ENCODE results near the gene ATP11A. TPM values are rescaled to one million over a fixed set of nuclear protein-coding genes. Genes with fewer than 3 reads are reported as not detected.
A peak's percentile ranks its signal among the peaks of the same experiment; 100 is the strongest.

ATP11A gene
- total RNA-seq, 1 donor from 2014 or later: 114 TPM

GRCh38 chr13:112802802-112803195, 113.0 kb downstream of the ATP11A start:
- peaks cover 9% of the 10 kb centered on the region for H3K4me1 Mint-ChIP-seq
- no peak overlapping the region for H3K4me3 Mint-ChIP-seq
- no peaks in the 10 kb centered on the region for H3K27me3 Mint-ChIP-seq (ENCODE audit: low read depth)
- peaks cover 32% of the 10 kb centered on the region for H3K9me3 Mint-ChIP-seq
- TF ChIP-seq CTCF (IDR thresholded peaks at IDR 0.05; ENCODE audit: unreplicated experiment): no peak
- DNase-seq (ENCODE audit: low spot score in 2 of 2, unreplicated experiment in 2 of 2): no peak
- peaks cover 32% of the 10 kb centered on the region for H3K36me3 Mint-ChIP-seq
- H3K27ac Mint-ChIP-seq: no peak overlapping the region

GRCh38 chr13:112803422-112803821, 113.6 kb downstream of the ATP11A start:
- Mint-ChIP-seq H3K4me1 (peaks cover 9% of the 10 kb centered on the region), H3K9me3 (peaks cover 26% of the 10 kb centered on the region), H3K27me3 (ENCODE audit: low read depth) (no peaks in the 10 kb centered on the region), H3K27ac (peak overlapping the region; percentile 47), H3K36me3 (peaks cover 26% of the 10 kb centered on the region), H3K4me3 (no peak overlapping the region)
- DNase-seq (ENCODE audit: low spot score in 2 of 2, unreplicated experiment in 2 of 2): no peak
- TF ChIP-seq CTCF (IDR thresholded peaks at IDR 0.05; ENCODE audit: unreplicated experiment): no peak

- no peak for TF ChIP-seq CTCF (IDR thresholded peaks at IDR 0.05; ENCODE audit: unreplicated experiment)
- Mint-ChIP-seq H3K4me3 (no peak overlapping the region), H3K27ac (peak overlapping the region; percentile 73), H3K4me1 (peaks cover 9% of the 10 kb centered on the region), H3K36me3 (peaks cover 17% of the 10 kb centered on the region), H3K9me3 (peaks cover 16% of the 10 kb centered on the region), H3K27me3 (ENCODE audit: low read depth) (no peaks in the 10 kb centered on the region)
- DNase-seq (ENCODE audit: low spot score in 2 of 2, unreplicated experiment in 2 of 2): no peak
Observed at GRCh38 chr13:112804374-112804773, 114.5 kb downstream of the ATP11A start.

GRCh38 chr13:112806739-112807652, 117.2 kb downstream of the ATP11A start:
- Mint-ChIP-seq H3K27ac (no peak overlapping the region), H3K4me3 (no peak overlapping the region), H3K27me3 (ENCODE audit: low read depth) (no peaks in the 10 kb centered on the region), H3K4me1 (peaks cover 9% of the 10 kb centered on the region), H3K9me3 (no peaks in the 10 kb centered on the region), H3K36me3 (peaks cover 12% of the 10 kb centered on the region)
- no peak for TF ChIP-seq CTCF (IDR thresholded peaks at IDR 0.05; ENCODE audit: unreplicated experiment)
- no peak for DNase-seq (ENCODE audit: low spot score in 2 of 2, unreplicated experiment in 2 of 2)

GRCh38 chr13:112807653-112808376, 118.0 kb downstream of the ATP11A start:
- TF ChIP-seq CTCF (IDR thresholded peaks at IDR 0.05; ENCODE audit: unreplicated experiment): no peak
- no peak for DNase-seq (ENCODE audit: low spot score in 2 of 2, unreplicated experiment in 2 of 2)
- Mint-ChIP-seq H3K4me1 (peaks cover 9% of the 10 kb centered on the region), H3K36me3 (peaks cover 19% of the 10 kb centered on the region), H3K27me3 (ENCODE audit: low read depth) (no peaks in the 10 kb centered on the region), H3K4me3 (no peak overlapping the region), H3K27ac (no peak overlapping the region), H3K9me3 (no peaks in the 10 kb centered on the region)
